Measurements from ENCODE around the gene CLCN4.

CLCN4 gene

GRCh38 chrX:10242026-10242425, 85.3 kb downstream of the CLCN4 start:
- Histone ChIP-seq H3K27ac (no peak overlapping the region), H3K4me2 (peak overlapping the region in 5 of 11 experiments; percentile 14 to 47 (median 19); a peak in 8 of 22 replicates), H4K20me1 (no peaks in the 10 kb centered on the region), H3K27me3 (peaks cover 6 to 62% (median 46%) of the 10 kb centered on the region in 11 experiments; a peak in 20 of 22 replicates), H3K36me3 (no peaks in the 10 kb centered on the region), H3K4me1 (peaks cover 0 to 54% (median 27%) of the 10 kb centered on the region in 10 experiments; a peak in 13 of 20 replicates), H3K4me3 (no peak overlapping the region), H3K9me3 (replicated peaks in 1 of 11) (peaks cover 0 to 8% (median 0%) of the 10 kb centered on the region in 11 experiments; a peak in 2 of 22 replicates), H3K9ac (no peak overlapping the region)
- TF ChIP-seq Cebpa-rat (IDR thresholded peaks at IDR 0.05): no peak

GRCh38 chrX:10243106-10243505, 86.3 kb downstream of the CLCN4 start:
- Histone ChIP-seq H3K9ac (no peak overlapping the region), H3K4me1 (peaks cover 0 to 48% (median 24%) of the 10 kb centered on the region in 10 experiments; a peak in 12 of 20 replicates), H3K36me3 (no peaks in the 10 kb centered on the region), H3K27ac (no peak overlapping the region), H3K4me2 (peak overlapping the region in 5 of 11 experiments; percentile 5 to 47 (median 19); a peak in 6 of 22 replicates), H4K20me1 (no peaks in the 10 kb centered on the region), H3K9me3 (replicated peaks in 1 of 11) (peaks cover 0 to 6% (median 0%) of the 10 kb centered on the region in 11 experiments; a peak in 2 of 22 replicates), H3K27me3 (peaks cover 11 to 64% (median 50%) of the 10 kb centered on the region in 11 experiments; a peak in 21 of 22 replicates), H3K4me3 (no peak overlapping the region)
- TF ChIP-seq Cebpa-rat (IDR thresholded peaks at IDR 0.05): no peak

- Histone ChIP-seq H3K4me3 (no peak overlapping the region), H3K4me1 (peaks cover 0 to 48% (median 24%) of the 10 kb centered on the region in 10 experiments; a peak in 12 of 20 replicates), H4K20me1 (no peaks in the 10 kb centered on the region), H3K27ac (no peak overlapping the region), H3K36me3 (no peaks in the 10 kb centered on the region), H3K27me3 (peaks cover 11 to 68% (median 58%) of the 10 kb centered on the region in 11 experiments; a peak in 21 of 22 replicates), H3K4me2 (peak overlapping the region in 5 of 11 experiments; percentile 8 to 49 (median 26); a peak in 8 of 22 replicates), H3K9ac (no peak overlapping the region), H3K9me3 (replicated peaks in 1 of 11) (peaks cover 0 to 9% (median 2%) of the 10 kb centered on the region in 11 experiments; a peak in 3 of 22 replicates)
- no peak for TF ChIP-seq Cebpa-rat (IDR thresholded peaks at IDR 0.05)
These were observed 88.3 kb downstream of the CLCN4 start for GRCh38 chrX:10244915-10245622.

- no peak for TF ChIP-seq Cebpa-rat (IDR thresholded peaks at IDR 0.05)
- Histone ChIP-seq H3K27ac (no peak overlapping the region), H3K4me1 (peaks cover 0 to 48% (median 24%) of the 10 kb centered on the region in 10 experiments; a peak in 12 of 20 replicates), H3K4me3 (no peak overlapping the region), H3K9me3 (replicated peaks in 1 of 11) (peaks cover 0 to 9% (median 2%) of the 10 kb centered on the region in 11 experiments; a peak in 3 of 22 replicates), H3K36me3 (no peaks in the 10 kb centered on the region), H3K9ac (no peak overlapping the region), H4K20me1 (no peaks in the 10 kb centered on the region), H3K27me3 (peaks cover 11 to 62% (median 52%) of the 10 kb centered on the region in 11 experiments; a peak in 21 of 22 replicates), H3K4me2 (peak overlapping the region in 6 of 11 experiments; percentile 1 to 49 (median 26); a peak in 9 of 22 replicates)
These were observed 89.1 kb downstream of the CLCN4 start for GRCh38 chrX:10245886-10246285.

- Histone ChIP-seq H3K27ac (no peak overlapping the region), H3K9me3 (replicated peaks in 1 of 11) (peaks cover 0 to 9% (median 2%) of the 10 kb centered on the region in 11 experiments; a peak in 3 of 22 replicates), H3K4me1 (peaks cover 0 to 48% (median 24%) of the 10 kb centered on the region in 10 experiments; a peak in 12 of 20 replicates), H3K27me3 (peaks cover 11 to 59% (median 48%) of the 10 kb centered on the region in 11 experiments; a peak in 21 of 22 replicates), H3K36me3 (no peaks in the 10 kb centered on the region), H4K20me1 (no peaks in the 10 kb centered on the region), H3K4me3 (no peak overlapping the region), H3K9ac (no peak overlapping the region), H3K4me2 (peak overlapping the region in 6 of 11 experiments; percentile 1 to 49 (median 26); a peak in 9 of 22 replicates)
- no peak for TF ChIP-seq Cebpa-rat (IDR thresholded peaks at IDR 0.05)
These were observed 89.5 kb downstream of the CLCN4 start for GRCh38 chrX:10246297-10246696.

GRCh38 chrX:10246846-10247245, 90.1 kb downstream of the CLCN4 start:
- peaks cover 11 to 54% (median 43%) of the 10 kb centered on the region in 11 experiments; a peak in 19 of 22 replicates for H3K27me3 ChIP-seq
- peaks cover 0 to 43% (median 22%) of the 10 kb centered on the region in 10 experiments; a peak in 12 of 20 replicates for H3K4me1 ChIP-seq
- H4K20me1 ChIP-seq: no peaks in the 10 kb centered on the region
- peak overlapping the region in 4 of 11 experiments; percentile 26 to 49 (median 33); a peak in 8 of 22 replicates for H3K4me2 ChIP-seq
- H3K9me3 ChIP-seq (replicated peaks in 1 of 11): peaks cover 0 to 9% (median 2%) of the 10 kb centered on the region in 11 experiments; a peak in 3 of 22 replicates
- H3K27ac ChIP-seq: no peak overlapping the region
- no peak overlapping the region for H3K9ac ChIP-seq
- H3K36me3 ChIP-seq: no peaks in the 10 kb centered on the region
- H3K4me3 ChIP-seq: no peak overlapping the region
- TF ChIP-seq Cebpa-rat (IDR thresholded peaks at IDR 0.05): no peak

GRCh38 chrX:10254739-10255138, 98.0 kb downstream of the CLCN4 start:
- Histone ChIP-seq H3K36me3 (no peaks in the 10 kb centered on the region), H4K20me1 (no peaks in the 10 kb centered on the region), H3K27ac (no peak overlapping the region), H3K27me3 (peaks cover 44 to 72% (median 66%) of the 10 kb centered on the region in 11 experiments), H3K4me2 (no peak overlapping the region), H3K9me3 (replicated peaks in 1 of 11) (no peaks in the 10 kb centered on the region; a peak in 1 of 22 replicates), H3K4me3 (no peak overlapping the region), H3K4me1 (no peaks in the 10 kb centered on the region), H3K9ac (no peak overlapping the region)
- no peak for TF ChIP-seq Cebpa-rat (IDR thresholded peaks at IDR 0.05)

GRCh38 chrX:10259716-10260115, 102.9 kb downstream of the CLCN4 start:
- no peak overlapping the region for H3K4me2 ChIP-seq
- peaks cover 30 to 66% (median 49%) of the 10 kb centered on the region in 11 experiments for H3K27me3 ChIP-seq
- no peak for TF ChIP-seq Cebpa-rat (IDR thresholded peaks at IDR 0.05)
- H3K9ac ChIP-seq: no peak overlapping the region
- H3K9me3 ChIP-seq (replicated peaks in 1 of 11): peaks cover 0 to 12% (median 7%) of the 10 kb centered on the region in 11 experiments; a peak in 9 of 22 replicates
- no peak overlapping the region for H3K4me3 ChIP-seq
- H4K20me1 ChIP-seq: no peaks in the 10 kb centered on the region
- H3K36me3 ChIP-seq: no peaks in the 10 kb centered on the region
- no peak overlapping the region for H3K27ac ChIP-seq
- H3K4me1 ChIP-seq: peaks cover 0 to 5% (median 0%) of the 10 kb centered on the region in 10 experiments; a peak in 4 of 20 replicates

- TF ChIP-seq Cebpa-rat (IDR thresholded peaks at IDR 0.05): no peak
- Histone ChIP-seq H3K4me2 (peak overlapping the region in 3 of 11 experiments; percentile 2 to 41 (median 22); a peak in 5 of 22 replicates), H3K27ac (peak overlapping the region in 2 of 11 experiments; percentile 56 to 70; a peak in 5 of 22 replicates), H4K20me1 (no peaks in the 10 kb centered on the region), H3K27me3 (peaks cover 14 to 53% (median 40%) of the 10 kb centered on the region in 11 experiments; a peak in 21 of 22 replicates), H3K36me3 (no peaks in the 10 kb centered on the region), H3K4me3 (no peak overlapping the region), H3K9ac (no peak overlapping the region), H3K9me3 (replicated peaks in 1 of 11) (peaks cover 0 to 19% (median 7%) of the 10 kb centered on the region in 11 experiments; a peak in 8 of 22 replicates), H3K4me1 (peaks cover 0 to 14% (median 8%) of the 10 kb centered on the region in 10 experiments; a peak in 8 of 20 replicates)
These were observed 109.0 kb downstream of the CLCN4 start for GRCh38 chrX:10265775-10266174.

Data from BLaER1 treated with 17β-estradiol and CSF1 and Interleukin-3, amounts not matched to agents 10 nM and 100 nM (cell line).